NCI-H446 treated with DMSO at 0.1 percent for 48 hours (cell line): ENCODE measurements around the gene BEND5.

Experiments used
- DNase-seq: peaks from one replicate; lab custom pipeline; 2025; lab: John Stamatoyannopoulos, UW

The BEND5 gene

DNA sequence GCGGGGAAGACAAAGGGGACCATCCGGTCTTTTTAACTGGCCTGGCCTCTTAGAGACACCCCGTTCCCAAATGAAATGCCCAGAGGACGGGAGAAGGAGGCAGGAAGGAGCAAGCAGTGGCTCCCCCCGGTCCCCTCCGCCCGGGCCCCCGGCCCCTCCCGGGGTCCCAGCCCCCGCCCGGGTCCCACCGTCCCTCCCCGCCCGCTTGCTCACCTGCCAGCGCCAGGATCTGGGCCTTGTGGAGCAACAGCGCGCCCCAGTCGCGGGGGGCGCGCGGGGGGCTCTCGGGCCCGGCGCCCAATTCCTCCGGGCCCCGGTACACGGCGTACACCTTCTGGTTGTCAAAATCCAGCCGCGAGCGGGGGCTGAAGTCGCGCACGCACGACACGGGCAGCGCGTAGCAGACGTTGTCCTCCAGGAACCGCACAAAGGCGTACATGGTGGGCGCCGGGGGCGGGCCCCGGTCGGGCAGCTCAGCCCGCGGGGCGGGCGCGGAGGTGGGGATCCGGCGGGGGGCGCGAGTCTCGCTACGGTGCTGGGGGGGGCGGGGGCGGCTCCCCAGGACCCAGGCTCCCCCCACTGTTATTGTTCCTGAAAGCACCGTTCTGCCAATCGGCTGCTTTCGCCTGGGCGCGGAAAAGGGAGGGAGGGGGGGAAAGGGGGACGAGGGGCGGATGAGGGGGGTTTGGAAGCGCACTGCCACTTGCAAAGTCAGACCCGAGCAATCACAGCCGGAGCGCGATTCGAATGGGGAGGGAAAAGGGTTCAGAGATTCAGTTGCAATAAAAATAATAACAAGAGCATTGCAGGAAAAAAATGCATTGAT is at the start of gene BEND5:
BEND5 (minus strand) TSS at position 499 of the 826 bp plus-strand sequence; CDS start at position 439, 60 bp downstream.
- peak; percentile 57 for DNase-seq

- DNase-seq: no peak
Measured at GRCh38 chr1:48823168-48823567, 46.5 kb upstream of the BEND5 start.

GRCh38 chr1:48820491-48820890 is 43.8 kb upstream of the BEND5 start:
- DNase-seq: no peak

DNA sequence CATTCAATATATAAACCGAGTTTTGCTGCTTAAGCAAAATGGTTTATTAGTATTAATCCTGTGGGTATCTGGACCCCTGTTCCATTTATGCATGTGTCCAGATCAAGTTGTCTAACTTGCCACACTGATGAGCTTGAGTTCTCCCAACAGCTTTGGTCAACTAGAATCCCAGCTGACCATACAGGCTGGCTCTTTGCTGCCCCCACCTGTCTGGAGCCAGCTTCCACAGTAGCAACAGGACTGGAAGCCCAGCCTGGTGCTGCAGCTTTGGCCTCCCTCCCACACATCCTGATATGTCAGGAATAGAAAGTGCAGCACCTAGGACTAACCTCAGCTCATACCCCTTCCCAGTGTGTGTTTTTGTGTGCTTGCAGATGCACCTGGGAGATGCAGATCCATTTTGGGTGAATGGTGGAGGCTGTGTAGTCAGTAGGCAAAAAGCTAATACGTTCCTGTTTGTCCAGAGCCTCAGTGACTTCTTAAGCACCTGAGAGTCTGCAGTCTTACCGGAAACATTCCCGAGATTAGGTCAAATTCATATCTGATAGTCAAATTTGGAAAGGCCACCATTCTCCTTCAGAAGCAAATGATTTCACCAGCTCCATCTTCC is 40.9 kb upstream of the BEND5 start:
- DNase-seq: peak; percentile 11

GRCh38 chr1:48810740-48811139 is 34.0 kb upstream of the BEND5 start:
- DNase-seq: no peak

- no peak for DNase-seq
Measured at GRCh38 chr1:48808496-48808895, 31.8 kb upstream of the BEND5 start.

- no peak for DNase-seq
Measured at GRCh38 chr1:48807554-48808260, 31.0 kb upstream of the BEND5 start.

DNA sequence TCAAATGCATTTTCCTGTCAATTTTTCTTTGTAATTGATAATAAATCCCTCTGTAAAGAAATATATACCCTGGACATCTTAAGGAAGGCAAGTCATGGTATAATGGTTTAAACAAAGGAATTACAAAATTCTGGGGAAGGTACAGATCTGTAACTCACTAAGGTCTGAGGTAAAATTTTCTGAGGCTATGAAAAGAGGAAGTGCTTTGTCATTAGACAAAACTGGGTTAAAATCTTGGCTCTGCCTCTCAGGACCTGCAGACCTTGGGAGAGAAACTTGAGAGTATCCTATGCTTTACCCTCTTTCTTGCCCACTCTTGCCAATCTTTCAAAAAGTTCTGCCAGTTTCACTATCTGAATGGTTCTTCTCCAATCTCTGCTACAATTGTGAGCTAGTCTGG is 26.8 kb upstream of the BEND5 start:
- no peak for DNase-seq

DNA sequence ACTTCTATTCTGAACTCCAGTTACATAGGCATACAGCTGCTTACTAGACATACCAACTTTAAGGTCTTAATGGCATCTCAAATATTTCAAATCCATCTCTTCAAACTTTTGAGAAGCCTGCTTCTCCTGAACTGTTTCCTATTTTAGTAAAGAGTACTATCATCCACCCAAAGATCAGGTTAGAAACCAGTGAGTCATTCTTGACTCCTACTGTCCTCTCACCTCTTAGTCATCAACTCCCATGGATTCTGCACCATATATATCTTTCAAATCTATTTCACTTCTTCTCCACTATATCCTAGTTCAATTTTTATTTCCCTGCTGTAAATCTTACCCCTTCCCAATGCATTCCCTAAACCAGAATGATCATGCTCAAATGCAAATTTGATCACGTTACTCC is 18.1 kb upstream of the BEND5 start:
- DNase-seq: no peak

DNA sequence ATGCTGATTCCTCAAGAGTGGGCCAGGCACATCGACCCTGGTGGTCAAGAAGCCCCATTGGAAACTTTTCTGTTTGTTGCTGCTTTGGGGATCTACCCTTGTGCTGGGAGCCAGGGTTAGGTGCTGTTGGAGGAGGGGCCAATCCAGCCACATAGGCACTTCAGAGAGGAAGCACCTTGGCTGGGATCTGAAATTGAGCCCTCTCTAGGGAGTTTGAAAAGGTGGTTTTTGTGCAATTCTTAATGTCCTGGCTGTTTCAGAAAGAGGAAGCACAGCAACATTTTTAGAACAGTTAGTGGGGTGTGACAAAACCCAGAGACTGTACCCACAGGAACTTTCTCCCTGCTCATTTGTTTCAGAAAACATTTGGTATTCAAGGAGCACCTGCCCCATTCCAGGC is 17.2 kb upstream of the BEND5 start:
- DNase-seq: no peak

GRCh38 chr1:48792961-48793360 is 16.3 kb upstream of the BEND5 start:
- DNase-seq: peak; percentile 4

- DNase-seq: no peak
Measured at GRCh38 chr1:48790397-48790796, 13.7 kb upstream of the BEND5 start.

DNA sequence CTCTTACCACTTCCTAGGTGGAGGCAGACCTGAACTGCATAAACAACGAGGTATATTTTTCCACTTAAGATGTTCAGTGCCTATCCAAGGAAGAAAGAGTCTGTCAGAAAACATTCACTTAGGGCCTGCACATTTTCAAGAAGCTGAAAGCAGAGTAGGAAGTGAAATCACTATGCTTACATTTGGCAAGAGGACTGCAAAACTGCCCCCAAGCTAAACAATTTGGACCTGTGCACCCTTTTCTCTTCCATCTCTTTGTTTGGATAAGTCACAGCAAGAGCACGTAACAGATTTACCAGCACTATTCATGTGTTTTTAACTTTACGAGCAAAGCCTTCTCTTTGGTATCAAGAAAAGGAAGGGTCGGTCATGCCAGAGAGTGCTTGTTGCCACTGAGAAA is 13.2 kb upstream of the BEND5 start:
- no peak for DNase-seq

- no peak for DNase-seq
Measured at GRCh38 chr1:48785869-48786268, 9.2 kb upstream of the BEND5 start.

GRCh38 chr1:48784301-48784700 is 7.6 kb upstream of the BEND5 start:
- DNase-seq: no peak

GRCh38 chr1:48777219-48777895 is 666 bp upstream of the BEND5 start:
- no peak for DNase-seq

GRCh38 chr1:48775831-48776392 is 779 bp downstream of the BEND5 start:
- no peak for DNase-seq

DNA sequence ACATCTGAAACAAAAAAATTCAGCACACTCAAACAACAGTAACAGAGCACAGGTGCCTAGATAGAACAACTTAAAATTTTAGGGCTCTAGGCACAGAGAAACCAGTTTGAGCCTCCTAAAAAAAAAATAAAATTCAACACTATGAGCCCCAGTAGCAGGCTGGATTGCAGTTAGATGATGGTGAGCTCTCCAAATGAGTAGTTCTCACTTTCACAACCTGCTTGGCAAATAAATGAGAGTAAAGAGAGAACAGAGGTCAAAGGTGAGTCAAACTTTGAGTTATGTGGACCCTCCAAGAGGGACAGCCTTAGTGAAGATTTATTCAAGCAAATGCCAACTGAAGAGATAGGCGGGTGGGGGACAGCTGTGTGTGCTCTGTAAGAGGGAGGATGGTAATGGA is 3.6 kb downstream of the BEND5 start:
- no peak for DNase-seq

DNA sequence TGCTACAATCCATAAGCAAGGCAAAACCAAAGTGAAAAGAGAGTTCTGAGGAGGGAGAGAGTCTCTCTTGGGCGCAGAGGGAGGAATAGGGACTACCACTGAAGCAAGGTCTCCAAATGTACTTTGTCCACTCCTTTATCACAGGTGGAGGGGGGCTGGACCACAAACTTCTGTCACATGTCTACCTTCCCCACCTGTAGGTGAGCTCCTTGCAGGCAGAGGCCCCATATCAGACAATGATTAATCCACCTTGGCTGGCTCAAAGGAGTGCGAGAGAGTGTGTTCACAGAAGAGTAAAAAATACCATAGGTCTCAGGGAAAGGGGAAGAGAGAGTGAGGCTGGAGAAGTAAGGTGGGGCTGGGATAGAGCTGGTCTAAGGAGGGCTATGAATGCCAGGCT is 4.5 kb downstream of the BEND5 start:
- DNase-seq: no peak

DNA sequence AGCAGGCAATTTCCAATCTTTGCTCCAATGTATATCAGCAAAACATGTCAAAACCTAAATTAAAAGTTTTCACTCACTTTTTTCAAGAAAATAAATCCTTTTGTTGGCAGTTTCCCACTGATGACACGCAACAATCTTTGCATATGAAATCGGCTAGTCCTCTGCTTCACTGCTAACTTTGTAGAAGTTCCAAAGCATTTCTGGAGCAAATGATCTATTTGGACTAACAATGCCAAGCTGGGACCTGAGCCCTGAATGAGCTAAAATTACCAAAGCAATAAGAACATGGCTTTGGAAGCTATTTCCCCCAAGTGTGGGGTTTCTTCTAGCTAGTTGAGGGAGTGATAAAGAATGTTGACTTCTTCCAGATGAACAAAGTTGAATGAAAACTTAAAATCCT is 5.1 kb downstream of the BEND5 start:
- DNase-seq: no peak

DNA sequence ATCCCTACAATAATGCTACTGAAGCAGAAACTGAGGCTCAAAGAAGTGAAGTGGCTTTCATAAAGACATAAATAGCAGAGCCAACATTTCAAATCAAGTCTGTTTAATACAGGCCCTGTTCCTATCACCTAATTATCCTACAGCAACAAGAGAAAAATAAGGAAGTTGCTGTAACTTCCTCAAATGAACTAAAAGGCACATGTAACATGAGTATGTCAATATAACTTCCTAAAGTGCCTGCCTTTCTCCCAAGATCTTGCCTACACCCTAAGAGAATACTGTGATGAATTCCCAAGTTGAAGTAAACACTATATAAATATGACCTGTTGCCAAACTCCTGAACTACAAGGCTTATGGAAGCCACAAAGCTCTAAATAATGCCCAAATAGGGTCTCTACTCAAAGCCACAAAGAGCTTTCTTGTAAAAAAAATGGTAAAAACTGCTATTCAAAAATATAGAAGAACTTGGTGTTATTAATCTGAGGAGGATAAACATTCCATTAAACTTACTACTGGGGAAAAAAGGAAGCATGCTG is 8.6 kb downstream of the BEND5 start:
- DNase-seq: no peak

DNA sequence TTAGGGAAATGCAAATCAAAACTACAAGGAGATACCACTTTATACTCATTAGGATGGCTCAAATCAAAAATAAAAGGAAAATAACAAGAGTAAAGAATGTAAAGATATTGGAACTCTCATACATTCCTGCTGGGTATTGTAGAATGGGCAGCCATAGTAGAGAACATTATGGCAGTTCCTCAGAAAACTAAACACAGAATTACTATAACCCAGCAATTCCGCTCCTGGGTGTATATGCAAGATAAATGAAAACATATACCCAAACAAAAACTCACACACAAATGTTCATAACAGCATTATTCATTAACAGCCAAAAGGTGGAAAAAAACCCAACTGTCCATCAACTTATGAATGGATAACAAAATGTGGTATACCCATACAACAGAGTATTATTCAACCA is 11.4 kb downstream of the BEND5 start:
- DNase-seq: no peak
